Measurements from ENCODE around the gene WNK3.

WNK3 gene

DNA sequence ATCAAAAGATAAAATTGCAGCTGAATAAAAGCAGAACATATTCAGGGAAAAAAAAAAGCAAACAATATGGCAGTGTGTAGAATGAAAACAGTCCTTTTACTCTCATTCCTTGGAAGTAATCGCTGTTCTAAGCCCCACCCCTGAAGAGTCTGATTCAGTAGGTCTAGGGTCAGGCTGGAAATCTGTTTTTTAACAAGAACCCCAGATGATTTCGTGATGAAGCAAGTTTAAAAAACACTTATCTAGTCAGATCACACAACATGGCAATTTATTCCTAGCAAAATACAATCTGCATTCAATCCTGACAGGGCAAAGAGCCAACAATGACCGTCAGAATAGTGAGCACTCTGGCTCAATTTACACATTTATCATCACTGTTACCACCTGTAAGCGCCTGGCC, 190.9 kb downstream of the WNK3 start:
- DNase-seq = no peak
- no peak for ATAC-seq

DNA sequence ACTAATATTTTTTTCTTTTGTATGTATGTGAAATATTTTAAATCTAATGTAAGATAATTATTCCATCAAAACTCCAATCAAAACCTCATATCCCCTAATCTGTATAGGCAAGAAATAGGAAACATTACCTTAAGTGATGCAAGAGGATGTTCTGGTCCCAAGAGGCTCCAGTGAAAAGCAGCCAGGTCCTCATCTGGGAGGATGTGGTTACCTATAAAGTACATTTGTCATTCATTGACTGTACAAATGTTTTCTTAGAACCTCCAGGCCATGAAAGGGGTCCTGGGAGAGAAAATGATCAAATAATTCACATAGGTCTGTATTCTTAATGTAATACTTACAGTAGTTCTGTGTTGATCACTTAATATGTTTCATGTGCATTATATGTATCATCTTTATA, 200.3 kb downstream of the WNK3 start:
- no peak for ATAC-seq
- DNase-seq = no peak

All from stimulated activated naive CD8-positive, alpha-beta T cell treated with anti-CD3 and anti-CD28 coated beads, Interleukin-15, Interleukin-2, amounts not matched to agents 100 U/mL and 50 U/mL, for 24 hours (primary cell).